Measurements from ENCODE around the gene INVS. TPM values are rescaled to one million over a fixed set of nuclear protein-coding genes. Genes with fewer than 3 reads are reported as not detected.

Gene INVS
- total RNA-seq, 1 experiment from 2014 or later, result 21.1 TPM

GRCh38 chr9:100084734-100085133, 14.3 kb upstream of the INVS start:
- Histone ChIP-seq H3K9me2 (ENCODE audit: insufficient read depth) (no peaks in the 10 kb centered on the region), H3K4me2 (ENCODE audit: low read length) (no peak overlapping the region), H2AFZ (ENCODE audit: low read depth, low read length, poor library complexity, severe bottlenecking) (no peak overlapping the region), H3K79me2 (ENCODE audit: insufficient read depth, low read length) (peaks cover 83% of the 10 kb centered on the region), H3K4me1 (ENCODE audit: control insufficient read depth in 1 of 2, insufficient read depth in 2 of 2, low read length in 2 of 2) (no peaks in the 10 kb centered on the region), H4K20me1 (ENCODE audit: insufficient read depth) (peaks cover 12% of the 10 kb centered on the region; the same call in 1 of the 2 replicates), H3K27ac (ENCODE audit: low read depth, low read length) (no peak overlapping the region), H3K9ac (ENCODE audit: low read length) (no peak overlapping the region), H3K4me3 (replicated peaks in 1 of 2; ENCODE audit: low read depth in 1 of 2, low read length in 2 of 2) (no peak overlapping the region), H3K36me3 (ENCODE audit: control insufficient read depth in 1 of 2, insufficient read depth in 2 of 2, low read length in 2 of 2) (no peaks in the 10 kb centered on the region), H3K27me3 (ENCODE audit: insufficient read depth, low read length) (no peaks in the 10 kb centered on the region), H3K9me3 (ENCODE audit: control insufficient read depth in 1 of 2, insufficient read depth in 1 of 2, low read depth in 1 of 2, low read length in 2 of 2) (no peaks in the 10 kb centered on the region)
- intact Hi-C loops (cut with micrococcal nuclease), result no loop called here
- ChIA-PET RAD21 (ENCODE audit: low non-redundant PET in 1 of 2, low total read pairs in 2 of 2, uncharacterized antibody in 2 of 2, unreplicated experiment in 2 of 2) (no interaction called here), POLR2A (no interaction called here), CTCF (interaction anchor here (1.5 kb wide), 1 partner anchor 517 kb away, joined by 3 read pairs; no protein-coding TSS in a partner anchor)
- TF ChIP-seq ZNF274 (IDR thresholded peaks at IDR 0.05; ENCODE audit: low read depth, low read length) (no peak), EZH2phosphoT487 (IDR thresholded peaks at IDR 0.05; ENCODE audit: borderline replicate concordance) (no peak), SP1 (IDR thresholded peaks at IDR 0.05; ENCODE audit: low read depth) (no peak), YY1 (IDR thresholded peaks at IDR 0.05; ENCODE audit: extremely low read depth, insufficient replicate concordance, low read depth, low read length) (no peak), TCF7L2 (IDR thresholded peaks at IDR 0.05; ENCODE audit: borderline replicate concordance, extremely low read depth, insufficient read depth, insufficient read length) (no peak), CEBPB (IDR thresholded peaks at IDR 0.05; ENCODE audit: low read depth) (no peak), CBX3 (IDR thresholded peaks at IDR 0.05; ENCODE audit: low read depth) (no peak), ELF1 (IDR thresholded peaks at IDR 0.05; ENCODE audit: borderline replicate concordance, low read depth) (no peak), EGR1 (IDR thresholded peaks at IDR 0.05; ENCODE audit: low read depth) (no peak), JUND (IDR thresholded peaks at IDR 0.05) (no peak)
- no TSS peak for BruUV-seq (replicated peaks)
- DNase-seq (ENCODE audit: low read depth, low spot score), result no peak
- ATAC-seq, result no peak

GRCh38 chr9:100086097-100086635, 12.9 kb upstream of the INVS start:
- no peak for ATAC-seq
- Histone ChIP-seq H2AFZ (ENCODE audit: low read depth, low read length, poor library complexity, severe bottlenecking) (no peak overlapping the region), H3K9me2 (ENCODE audit: insufficient read depth) (no peaks in the 10 kb centered on the region), H3K9ac (ENCODE audit: low read length) (no peak overlapping the region), H3K27ac (ENCODE audit: low read depth, low read length) (no peak overlapping the region), H3K79me2 (ENCODE audit: insufficient read depth, low read length) (peaks cover 83% of the 10 kb centered on the region), H3K4me3 (replicated peaks in 1 of 2; ENCODE audit: low read depth in 1 of 2, low read length in 2 of 2) (no peak overlapping the region), H3K9me3 (ENCODE audit: control insufficient read depth in 1 of 2, insufficient read depth in 1 of 2, low read depth in 1 of 2, low read length in 2 of 2) (no peaks in the 10 kb centered on the region), H4K20me1 (ENCODE audit: insufficient read depth) (peaks cover 12% of the 10 kb centered on the region; the same call in 1 of the 2 replicates), H3K4me2 (ENCODE audit: low read length) (no peak overlapping the region), H3K36me3 (ENCODE audit: control insufficient read depth in 1 of 2, insufficient read depth in 2 of 2, low read length in 2 of 2) (no peaks in the 10 kb centered on the region), H3K4me1 (ENCODE audit: control insufficient read depth in 1 of 2, insufficient read depth in 2 of 2, low read length in 2 of 2) (no peaks in the 10 kb centered on the region), H3K27me3 (ENCODE audit: insufficient read depth, low read length) (no peaks in the 10 kb centered on the region)
- ChIA-PET CTCF (no interaction called here), RAD21 (ENCODE audit: low non-redundant PET in 1 of 2, low total read pairs in 2 of 2, uncharacterized antibody in 2 of 2, unreplicated experiment in 2 of 2) (no interaction called here), POLR2A (no interaction called here)
- intact Hi-C loops (cut with micrococcal nuclease), result no loop called here
- no TSS peak for BruUV-seq (replicated peaks)
- no peak for DNase-seq (ENCODE audit: low read depth, low spot score)
- TF ChIP-seq CBX3 (IDR thresholded peaks at IDR 0.05; ENCODE audit: low read depth) (no peak), MAX (IDR thresholded peaks at IDR 0.05) (no peak), YY1 (IDR thresholded peaks at IDR 0.05; ENCODE audit: extremely low read depth, insufficient replicate concordance, low read depth, low read length) (no peak), EZH2 (IDR thresholded peaks at IDR 0.05) (no peak), ELF1 (IDR thresholded peaks at IDR 0.05; ENCODE audit: borderline replicate concordance, low read depth) (no peak), EGR1 (IDR thresholded peaks at IDR 0.05; ENCODE audit: low read depth) (no peak), RAD21 (IDR thresholded peaks at IDR 0.05; ENCODE audit: low read depth) (no peak), ZFX (IDR thresholded peaks at IDR 0.05) (no peak), POLR2AphosphoS5 (IDR thresholded peaks at IDR 0.05; ENCODE audit: low read depth, low read length) (no peak), ATF3 (IDR thresholded peaks at IDR 0.05) (no peak), SRF (IDR thresholded peaks at IDR 0.05; ENCODE audit: low read depth) (no peak), EZH2phosphoT487 (IDR thresholded peaks at IDR 0.05; ENCODE audit: borderline replicate concordance) (no peak), ZNF274 (IDR thresholded peaks at IDR 0.05; ENCODE audit: low read depth, low read length) (no peak), REST (IDR thresholded peaks at IDR 0.05; ENCODE audit: low read depth) (no peak), POLR2A (IDR thresholded peaks at IDR 0.05; ENCODE audit: borderline replicate concordance, extremely low read depth, insufficient read depth, insufficient read length) (no peak)

All from HCT116 (cell line).